ENCODE measurements around the gene NEU4. TPM values are rescaled to one million over a fixed set of nuclear protein-coding genes. Genes with fewer than 3 reads are reported as not detected.
"Not testable (repeated sequence)": the region's sequence is repeated elsewhere in the genome, so short reads cannot be mapped to it uniquely, and the experiment has no call there.

Gene NEU4
- total RNA-seq, 1 experiment from 2014 or later = not detected

- in situ Hi-C loops (cut with HindIII; ENCODE audit: low pct_unique_long_range_greater_than_20kb, low sequenced_read_pairs) = no loop called here
- DNase-seq (ENCODE audit: low read depth, low spot score) = no peak
Observed at GRCh38 chr2:241773511-241774418, 35.2 kb upstream of the NEU4 start.

GRCh38 chr2:241774419-241775222 is 34.4 kb upstream of the NEU4 start:
- in situ Hi-C loops (cut with HindIII; ENCODE audit: low pct_unique_long_range_greater_than_20kb, low sequenced_read_pairs) = no loop called here
- no peak for DNase-seq (ENCODE audit: low read depth, low spot score)

- no peak for DNase-seq (ENCODE audit: low read depth, low spot score)
- in situ Hi-C loops (cut with HindIII; ENCODE audit: low pct_unique_long_range_greater_than_20kb, low sequenced_read_pairs) = no loop called here
Observed at GRCh38 chr2:241775223-241776177, 33.5 kb upstream of the NEU4 start.

- in situ Hi-C loops (cut with HindIII; ENCODE audit: low pct_unique_long_range_greater_than_20kb, low sequenced_read_pairs) = no loop called here
- no peak for DNase-seq (ENCODE audit: low read depth, low spot score)
Observed at GRCh38 chr2:241776336-241777169, 32.4 kb upstream of the NEU4 start, which contains the start of gene GAL3ST2. Gene GAL3ST2 (plus strand): TSS chr2:241776822. CDS start chr2:241776956, 134 bp downstream.

- in situ Hi-C loops (cut with HindIII; ENCODE audit: low pct_unique_long_range_greater_than_20kb, low sequenced_read_pairs) = no loop called here
- DNase-seq (ENCODE audit: low read depth, low spot score) = no peak
Observed at GRCh38 chr2:241777170-241777685, 31.8 kb upstream of the NEU4 start.

GRCh38 chr2:241777686-241778627 is 31.0 kb upstream of the NEU4 start:
- in situ Hi-C loops (cut with HindIII; ENCODE audit: low pct_unique_long_range_greater_than_20kb, low sequenced_read_pairs) = no loop called here

GRCh38 chr2:241780939-241781569 is 27.9 kb upstream of the NEU4 start:
- no peak for DNase-seq (ENCODE audit: low read depth, low spot score)
- in situ Hi-C loops (cut with HindIII; ENCODE audit: low pct_unique_long_range_greater_than_20kb, low sequenced_read_pairs) = no loop called here

More at GRCh38 chr2:241777686-241778627, 31.0 kb upstream of the NEU4 start:
- DNase-seq (ENCODE audit: low read depth, low spot score) = no peak

GRCh38 chr2:241782053-241782452 is 26.9 kb upstream of the NEU4 start:
- not testable (repeated sequence) for DNase-seq (ENCODE audit: low read depth, low spot score)

GRCh38 chr2:241788135-241788534 is 20.9 kb upstream of the NEU4 start:
- in situ Hi-C loops (cut with HindIII; ENCODE audit: low pct_unique_long_range_greater_than_20kb, low sequenced_read_pairs) = no loop called here

More at GRCh38 chr2:241782053-241782452, 26.9 kb upstream of the NEU4 start:
- in situ Hi-C loops (cut with HindIII; ENCODE audit: low pct_unique_long_range_greater_than_20kb, low sequenced_read_pairs) = not testable (repeated sequence)

GRCh38 chr2:241788572-241788971 is 20.4 kb upstream of the NEU4 start:
- DNase-seq (ENCODE audit: low read depth, low spot score) = no peak

More at GRCh38 chr2:241788135-241788534, 20.9 kb upstream of the NEU4 start:
- no peak for DNase-seq (ENCODE audit: low read depth, low spot score)

GRCh38 chr2:241791385-241791784 is 17.6 kb upstream of the NEU4 start:
- in situ Hi-C loops (cut with HindIII; ENCODE audit: low pct_unique_long_range_greater_than_20kb, low sequenced_read_pairs); DNase-seq (ENCODE audit: low read depth, low spot score): not testable (repeated sequence)

More at GRCh38 chr2:241788572-241788971, 20.4 kb upstream of the NEU4 start:
- in situ Hi-C loops (cut with HindIII; ENCODE audit: low pct_unique_long_range_greater_than_20kb, low sequenced_read_pairs) = no loop called here

GRCh38 chr2:241793385-241793784 is 15.6 kb upstream of the NEU4 start:
- DNase-seq (ENCODE audit: low read depth, low spot score) = no peak
- in situ Hi-C loops (cut with HindIII; ENCODE audit: low pct_unique_long_range_greater_than_20kb, low sequenced_read_pairs) = no loop called here

GRCh38 chr2:241794250-241794823 is 14.7 kb upstream of the NEU4 start:
- DNase-seq (ENCODE audit: low read depth, low spot score) = no peak
- in situ Hi-C loops (cut with HindIII; ENCODE audit: low pct_unique_long_range_greater_than_20kb, low sequenced_read_pairs) = no loop called here

Data from SK-MEL-5 (cell line).